Measurements from ENCODE around the gene MIXL1. TPM values are rescaled to one million over a fixed set of nuclear protein-coding genes. Genes with fewer than 3 reads are reported as not detected.

MIXL1 gene
- total RNA-seq, 4 donors from 2014 or later, result not detected

DNA sequence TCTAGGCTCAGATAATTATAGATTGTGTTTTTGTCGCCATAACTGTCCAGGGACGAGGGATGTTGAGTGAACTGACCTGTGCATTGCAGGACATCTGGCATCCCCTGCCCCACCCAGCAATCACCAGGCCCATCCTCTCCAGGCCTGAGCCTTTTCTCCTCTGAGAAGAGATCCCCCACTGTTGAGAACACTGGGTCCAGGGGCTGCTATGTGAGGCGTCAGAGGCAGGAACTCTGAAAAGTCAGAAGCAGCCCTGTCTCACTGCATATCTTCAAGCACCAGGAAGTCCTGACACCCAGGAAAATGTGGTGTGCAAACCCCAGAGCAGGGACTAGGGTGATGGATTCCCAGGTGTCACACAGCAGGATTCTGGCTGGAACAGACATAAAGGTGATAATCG lies 19.8 kb upstream of the MIXL1 start:
- no peak for TF ChIP-seq EP300 (IDR thresholded peaks at IDR 0.05)
- no peak for TF ChIP-seq POLR2AphosphoS5 (IDR thresholded peaks at IDR 0.05)
- no peak for TF ChIP-seq POLR2A (IDR thresholded peaks at IDR 0.05; ENCODE audit: low read depth)
- TF ChIP-seq, protein P1, sequence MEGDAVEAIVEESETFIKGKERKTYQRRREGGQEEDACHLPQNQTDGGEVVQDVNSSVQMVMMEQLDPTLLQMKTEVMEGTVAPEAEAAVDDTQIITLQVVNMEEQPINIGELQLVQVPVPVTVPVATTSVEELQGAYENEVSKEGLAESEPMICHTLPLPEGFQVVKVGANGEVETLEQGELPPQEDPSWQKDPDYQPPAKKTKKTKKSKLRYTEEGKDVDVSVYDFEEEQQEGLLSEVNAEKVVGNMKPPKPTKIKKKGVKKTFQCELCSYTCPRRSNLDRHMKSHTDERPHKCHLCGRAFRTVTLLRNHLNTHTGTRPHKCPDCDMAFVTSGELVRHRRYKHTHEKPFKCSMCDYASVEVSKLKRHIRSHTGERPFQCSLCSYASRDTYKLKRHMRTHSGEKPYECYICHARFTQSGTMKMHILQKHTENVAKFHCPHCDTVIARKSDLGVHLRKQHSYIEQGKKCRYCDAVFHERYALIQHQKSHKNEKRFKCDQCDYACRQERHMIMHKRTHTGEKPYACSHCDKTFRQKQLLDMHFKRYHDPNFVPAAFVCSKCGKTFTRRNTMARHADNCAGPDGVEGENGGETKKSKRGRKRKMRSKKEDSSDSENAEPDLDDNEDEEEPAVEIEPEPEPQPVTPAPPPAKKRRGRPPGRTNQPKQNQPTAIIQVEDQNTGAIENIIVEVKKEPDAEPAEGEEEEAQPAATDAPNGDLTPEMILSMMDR (IDR thresholded peaks at IDR 0.05), result no peak
- Histone ChIP-seq H3K27me3 (no peaks in the 10 kb centered on the region), H3K27ac (replicated peaks in 1 of 4) (no peak overlapping the region), H3K36me3 (no peaks in the 10 kb centered on the region), H3K9me3 (no peaks in the 10 kb centered on the region), H3K4me3 (no peak overlapping the region), H3K4me1 (no peaks in the 10 kb centered on the region)
- DNase-seq (ENCODE audit: extremely low spot score), result no peak
- intact Hi-C loops (cut with DNase I), result no loop called here
- WGBS, result 81% methylated on average over 3 of the region's 4 CpGs

DNA sequence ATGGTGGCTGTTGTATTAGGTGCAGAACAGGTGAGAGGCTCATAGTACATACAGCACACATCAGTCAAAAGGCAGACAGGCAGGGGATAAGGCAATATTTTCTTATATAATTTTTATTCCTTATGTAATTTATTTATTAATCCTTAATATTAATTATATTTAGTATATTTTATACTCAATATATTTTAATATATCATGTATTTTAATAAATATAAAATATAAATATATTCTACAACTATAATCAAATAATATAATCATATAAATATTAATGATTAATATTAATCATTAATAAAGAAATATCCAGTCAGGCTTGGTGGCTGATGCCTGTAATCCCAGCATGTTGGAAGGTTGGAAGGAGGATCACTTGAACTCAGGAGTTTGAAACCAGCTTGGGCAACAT lies 19.3 kb upstream of the MIXL1 start:
- Histone ChIP-seq H3K4me3 (no peak overlapping the region), H3K4me1 (no peaks in the 10 kb centered on the region), H3K27me3 (no peaks in the 10 kb centered on the region), H3K36me3 (no peaks in the 10 kb centered on the region), H3K27ac (replicated peaks in 1 of 4) (no peak overlapping the region), H3K9me3 (no peaks in the 10 kb centered on the region)
- intact Hi-C loops (cut with DNase I), result no loop called here
- no peak for DNase-seq (ENCODE audit: extremely low spot score)
- TF ChIP-seq, protein P1 (IDR thresholded peaks at IDR 0.05), result no peak
- TF ChIP-seq EP300 (IDR thresholded peaks at IDR 0.05), result no peak
- TF ChIP-seq POLR2AphosphoS5 (IDR thresholded peaks at IDR 0.05), result no peak
- no peak for TF ChIP-seq POLR2A (IDR thresholded peaks at IDR 0.05; ENCODE audit: low read depth)

GRCh38 chr1:226207048-226207447 lies 16.4 kb upstream of the MIXL1 start:
- Histone ChIP-seq H3K27me3 (no peaks in the 10 kb centered on the region), H3K4me1 (peaks cover 0 to 4% (median 0%) of the 10 kb centered on the region in 4 donors), H3K4me3 (no peak overlapping the region), H3K36me3 (no peaks in the 10 kb centered on the region), H3K9me3 (no peaks in the 10 kb centered on the region), H3K27ac (replicated peaks in 1 of 4) (no peak overlapping the region)
- TF ChIP-seq, protein P1 (IDR thresholded peaks at IDR 0.05), result no peak
- intact Hi-C loops (cut with DNase I), result no loop called here
- 93% methylated on average over 5 of the region's 5 CpGs for WGBS
- no peak for DNase-seq (ENCODE audit: extremely low spot score)

DNA sequence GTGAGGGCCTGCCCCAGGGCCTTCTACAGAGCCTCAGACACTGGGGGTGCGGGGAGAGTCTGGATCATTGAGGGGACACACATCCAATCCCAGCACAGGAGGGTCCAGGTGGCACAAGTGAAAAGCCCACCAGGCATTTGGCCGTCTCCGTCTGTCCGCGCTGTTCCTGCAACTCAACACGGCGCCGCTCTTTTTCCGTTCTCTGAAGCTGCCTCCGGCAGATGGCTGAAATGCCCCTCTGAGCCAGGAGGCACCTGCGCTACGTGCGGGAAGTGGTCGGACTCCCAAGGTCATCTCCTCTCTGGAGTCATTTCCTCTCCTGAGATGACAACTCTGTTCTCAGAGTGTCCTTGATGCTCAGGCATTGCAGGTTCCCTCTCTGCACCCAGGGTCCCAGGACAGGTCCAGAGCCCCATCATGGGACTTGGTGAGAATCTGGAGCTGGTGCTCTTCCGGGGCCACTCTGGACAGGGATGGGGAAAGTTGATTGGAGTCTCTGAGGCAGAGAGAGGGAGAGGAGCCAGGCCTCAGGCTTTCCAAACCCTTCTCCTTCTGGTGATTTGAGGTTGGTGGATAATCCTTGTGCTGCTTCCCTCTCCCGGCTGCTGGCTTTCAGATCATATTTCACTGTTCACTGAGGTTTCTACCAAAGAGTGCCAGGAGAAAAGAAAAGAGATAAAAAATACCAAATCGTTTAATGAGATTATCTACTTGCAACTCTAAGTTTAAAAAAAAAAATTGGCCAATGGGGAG lies 14.0 kb upstream of the MIXL1 start:
- H3K36me3 ChIP-seq, result no peaks in the 10 kb centered on the region
- peaks cover 0 to 4% (median 0%) of the 10 kb centered on the region in 4 donors for H3K4me1 ChIP-seq
- H3K9me3 ChIP-seq, result no peaks in the 10 kb centered on the region
- no peak overlapping the region for H3K4me3 ChIP-seq
- no peaks in the 10 kb centered on the region for H3K27me3 ChIP-seq
- DNase-seq (ENCODE audit: extremely low spot score), result no peak
- no peak overlapping the region for H3K27ac ChIP-seq (replicated peaks in 1 of 4)
- TF ChIP-seq POLR2AphosphoS5 (IDR thresholded peaks at IDR 0.05) (no peak), POLR2A (IDR thresholded peaks at IDR 0.05; ENCODE audit: low read depth) (no peak), EP300 (IDR thresholded peaks at IDR 0.05) (no peak)
- TF ChIP-seq, protein P1 (IDR thresholded peaks at IDR 0.05), result no peak
- intact Hi-C loops (cut with DNase I), result no loop called here
- WGBS, result 83% methylated on average over 16 of the region's 17 CpGs
